Inflammatory macrophage (primary cell): ENCODE results near the gene KRTAP20-4.

Experiments
- DNase-seq, 2 donors: peaks; one replicate each; pipeline ENCODE4 v3.0.0-alpha.2; 2020 to 2022

KRTAP20-4 gene

GRCh38 chr21:30668776-30669175 is 48.3 kb downstream of the KRTAP20-4 start:
- DNase-seq = no peak
